Measurements from ENCODE around the gene MED20.

Gene MED20

DNA sequence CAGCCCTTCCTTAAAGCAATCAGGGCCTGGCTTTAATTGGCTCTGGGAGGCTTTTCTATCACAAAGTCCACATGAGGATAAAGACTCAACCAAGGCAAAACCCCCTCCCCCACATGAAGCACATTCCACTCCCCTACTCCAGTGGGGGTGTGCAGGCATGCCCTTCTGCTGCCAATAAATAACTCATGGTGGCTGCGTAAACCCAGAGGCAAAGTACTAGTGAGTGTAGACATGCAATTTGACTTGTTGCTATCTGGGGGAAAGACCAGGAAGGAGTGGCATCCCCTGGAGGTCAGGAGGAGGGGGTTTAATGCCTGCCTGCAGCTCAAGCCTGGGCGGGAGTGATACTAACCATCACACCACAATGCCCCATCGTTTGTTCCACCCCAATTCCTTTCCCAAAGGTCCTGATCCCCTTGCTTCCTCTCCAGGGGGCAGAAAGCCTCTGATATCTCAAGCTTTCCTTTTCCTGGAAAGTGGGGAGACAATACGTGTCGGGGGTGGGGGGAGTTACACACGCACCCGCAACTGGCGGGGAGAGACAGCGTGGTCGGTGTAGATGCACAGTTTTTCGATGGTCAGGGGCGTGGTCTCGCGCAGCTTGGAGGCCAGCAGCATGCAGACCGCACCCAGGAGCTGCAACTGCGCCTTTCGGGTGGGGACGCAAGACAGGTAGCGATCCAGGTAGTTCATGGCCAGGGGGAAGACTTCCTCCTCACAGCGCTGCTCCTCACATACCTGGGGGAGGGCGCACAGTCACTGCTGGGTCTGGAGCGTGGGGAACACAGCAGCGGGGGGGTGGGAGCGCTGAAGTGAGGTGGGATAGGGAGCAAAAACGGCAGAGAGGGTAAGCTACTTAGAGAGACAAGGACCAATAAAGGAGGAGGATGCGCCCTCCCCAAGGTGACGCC, 19.2 kb upstream of the MED20 start:
- peak; percentile 76 for DNase-seq (ENCODE audit: low read depth)
- TF ChIP-seq, protein P1, sequence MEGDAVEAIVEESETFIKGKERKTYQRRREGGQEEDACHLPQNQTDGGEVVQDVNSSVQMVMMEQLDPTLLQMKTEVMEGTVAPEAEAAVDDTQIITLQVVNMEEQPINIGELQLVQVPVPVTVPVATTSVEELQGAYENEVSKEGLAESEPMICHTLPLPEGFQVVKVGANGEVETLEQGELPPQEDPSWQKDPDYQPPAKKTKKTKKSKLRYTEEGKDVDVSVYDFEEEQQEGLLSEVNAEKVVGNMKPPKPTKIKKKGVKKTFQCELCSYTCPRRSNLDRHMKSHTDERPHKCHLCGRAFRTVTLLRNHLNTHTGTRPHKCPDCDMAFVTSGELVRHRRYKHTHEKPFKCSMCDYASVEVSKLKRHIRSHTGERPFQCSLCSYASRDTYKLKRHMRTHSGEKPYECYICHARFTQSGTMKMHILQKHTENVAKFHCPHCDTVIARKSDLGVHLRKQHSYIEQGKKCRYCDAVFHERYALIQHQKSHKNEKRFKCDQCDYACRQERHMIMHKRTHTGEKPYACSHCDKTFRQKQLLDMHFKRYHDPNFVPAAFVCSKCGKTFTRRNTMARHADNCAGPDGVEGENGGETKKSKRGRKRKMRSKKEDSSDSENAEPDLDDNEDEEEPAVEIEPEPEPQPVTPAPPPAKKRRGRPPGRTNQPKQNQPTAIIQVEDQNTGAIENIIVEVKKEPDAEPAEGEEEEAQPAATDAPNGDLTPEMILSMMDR (IDR thresholded peaks at IDR 0.05; ENCODE audit: low read length, missing control alignments), result no peak
- H3K4me3 ChIP-seq (replicated peaks; ENCODE audit: low read depth, low read length), result peak overlapping the region; percentile 93

GRCh38 chr6:41939176-41939847, 18.4 kb upstream of the MED20 start:
- H3K4me3 ChIP-seq (replicated peaks; ENCODE audit: low read depth, low read length), result peak overlapping the region; percentile 93
- TF ChIP-seq, protein P1 (IDR thresholded peaks at IDR 0.05; ENCODE audit: low read length, missing control alignments), result no peak
- peak; percentile 80 for DNase-seq (ENCODE audit: low read depth)

DNA sequence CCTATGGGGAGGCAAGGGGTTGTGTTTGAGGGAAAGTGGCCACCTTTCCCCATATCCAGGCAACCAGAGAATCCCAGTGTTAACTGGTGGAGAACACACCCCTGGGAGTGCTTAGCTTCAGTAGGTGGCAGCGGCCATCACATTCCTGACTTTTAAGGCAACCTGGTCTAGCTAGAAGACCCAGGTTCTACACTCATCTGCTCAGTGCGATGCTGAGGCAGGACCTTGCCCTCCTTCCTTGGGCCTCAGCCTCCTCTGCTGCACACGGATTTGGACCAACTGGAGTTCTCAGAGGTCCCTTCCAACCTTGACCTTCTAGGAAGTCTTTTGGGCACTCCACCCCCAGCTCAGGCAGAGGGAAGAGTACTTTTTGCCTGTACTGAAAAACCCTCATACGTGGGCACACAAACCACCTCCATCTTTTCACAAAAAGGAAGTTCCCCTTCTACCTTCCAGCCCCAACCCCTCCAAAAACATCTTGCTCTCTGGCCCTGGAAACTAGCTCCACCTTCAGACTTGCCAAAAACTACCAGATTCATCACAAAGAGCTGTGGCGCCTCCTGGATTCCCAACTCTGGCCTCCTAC, 17.7 kb upstream of the MED20 start:
- peak overlapping the region; percentile 93 for H3K4me3 ChIP-seq (replicated peaks; ENCODE audit: low read depth, low read length)
- TF ChIP-seq, protein P1 (IDR thresholded peaks at IDR 0.05; ENCODE audit: low read length, missing control alignments), result no peak
- DNase-seq (ENCODE audit: low read depth), result no peak

GRCh38 chr6:41937861-41938574, 17.1 kb upstream of the MED20 start:
- peak overlapping the region; percentile 93 for H3K4me3 ChIP-seq (replicated peaks; ENCODE audit: low read depth, low read length)
- peak; percentile 86 for DNase-seq (ENCODE audit: low read depth)
- TF ChIP-seq, protein P1 (IDR thresholded peaks at IDR 0.05; ENCODE audit: low read length, missing control alignments), result no peak

- no peak for DNase-seq (ENCODE audit: low read depth)
- H3K4me3 ChIP-seq (replicated peaks; ENCODE audit: low read depth, low read length), result no peak overlapping the region
- TF ChIP-seq, protein P1 (IDR thresholded peaks at IDR 0.05; ENCODE audit: low read length, missing control alignments), result no peak
Measured at GRCh38 chr6:41937472-41937860, 16.5 kb upstream of the MED20 start.

- H3K4me3 ChIP-seq (replicated peaks; ENCODE audit: low read depth, low read length), result no peak overlapping the region
- TF ChIP-seq, protein P1 (IDR thresholded peaks at IDR 0.05; ENCODE audit: low read length, missing control alignments), result peak; percentile 98
- DNase-seq (ENCODE audit: low read depth), result peak; percentile 94
Measured at GRCh38 chr6:41936073-41936837, 15.3 kb upstream of the MED20 start.
